GM23338 (cell line): ENCODE measurements around the gene TMEM135. TPM values are rescaled to one million over a fixed set of nuclear protein-coding genes. Genes with fewer than 3 reads are reported as not detected.

Experiments used
- ATAC-seq: fragments of 200-7000 bp; cut with Tn5 transposase; 3 replicates; pipeline ENCODE4 v1.9.1; 2020
- DNase-seq: peaks from one replicate; pipeline ENCODE4 v3.0.0-alpha.2; 2015; ENCODE audit warnings: low spot score
- H2AFZ ChIP-seq: fragments of 200-600 bp; sonication (generic); 2 replicates; pipeline ENCODE4 v1.8.0; 2016; ENCODE audit warnings: antibody characterized with exemption, mild to moderate bottlenecking, moderate library complexity
- H3F3A ChIP-seq: fragments of 200-600 bp; sonication (generic); replicated peaks from 2 replicates; pipeline ENCODE4 v1.8.0; 2017; ENCODE audit warnings: antibody characterized with exemption, mixed run types, low read depth
- H3K27ac ChIP-seq: fragments of 200-600 bp; sonication (generic); 2 replicates; pipeline ENCODE4 v1.6.1; 2016; ENCODE audit warnings: low read depth
- H3K27me3 ChIP-seq: fragments of 200-600 bp; sonication (generic); 2 replicates; pipeline ENCODE4 v1.8.0; 2016; ENCODE audit warnings: mild to moderate bottlenecking, mixed run types, moderate library complexity; ENCODE audit not compliant: insufficient read depth
- H3K36me3 ChIP-seq: fragments of 200-600 bp; sonication (generic); 2 replicates; pipeline ENCODE4 v1.8.0; 2016; ENCODE audit warnings: mild to moderate bottlenecking; ENCODE audit not compliant: insufficient read depth
- H3K4me1 ChIP-seq: fragments of 200-600 bp; sonication (generic); 2 replicates; pipeline ENCODE4 v1.8.0; 2016; ENCODE audit warnings: mild to moderate bottlenecking, moderate library complexity; ENCODE audit not compliant: insufficient read depth
- H3K4me2 ChIP-seq: fragments of 200-600 bp; sonication (generic); 2 replicates; pipeline ENCODE4 v1.7.1; 2017; ENCODE audit warnings: mixed run types
- H3K4me3 ChIP-seq: fragments of 200-600 bp; sonication (generic); 2 replicates; pipeline ENCODE4 v1.6.1; 2016; ENCODE audit warnings: mixed run types
- H3K79me2 ChIP-seq: fragments of 200-600 bp; sonication (generic); replicated peaks from 2 replicates; pipeline ENCODE4 v1.8.0; 2017; ENCODE audit warnings: mild to moderate bottlenecking; ENCODE audit not compliant: insufficient read depth
- H3K9me2 ChIP-seq: fragments of 200-600 bp; sonication (generic); 2 replicates; pipeline ENCODE4 v1.8.0; 2017; ENCODE audit not compliant: insufficient read depth
- H4K20me1 ChIP-seq: fragments of 200-600 bp; sonication (generic); replicated peaks from 2 replicates; pipeline ENCODE4 v1.8.0; 2017; ENCODE audit warnings: mild to moderate bottlenecking; ENCODE audit not compliant: insufficient read depth
- H3K27ac Mint-ChIP-seq: 2 replicates; pipeline ENCODE4 v1.8.0; 2020; ENCODE audit warnings: inconsistent platforms, mild to moderate bottlenecking, moderate library complexity, mixed read lengths
- H3K27me3 Mint-ChIP-seq: 3 replicates; pipeline ENCODE4 v1.8.0; 2022; ENCODE audit warnings: low read depth, mild to moderate bottlenecking, moderate library complexity, mixed read lengths, inconsistent platforms; ENCODE audit not compliant: insufficient read depth, poor library complexity
- H3K36me3 Mint-ChIP-seq: 3 replicates; pipeline ENCODE4 v1.8.0; 2021; ENCODE audit warnings: low read depth, mild to moderate bottlenecking, inconsistent platforms, moderate library complexity, mixed read lengths
- H3K4me1 Mint-ChIP-seq: 3 replicates; pipeline ENCODE4 v1.8.0; 2020; ENCODE audit warnings: mild to moderate bottlenecking, inconsistent platforms, mixed read lengths
- H3K4me3 Mint-ChIP-seq: 3 replicates; pipeline ENCODE4 v1.8.0; 2021; ENCODE audit warnings: moderate library complexity, mild to moderate bottlenecking, inconsistent platforms, mixed read lengths
- H3K9me3 Mint-ChIP-seq: 3 replicates; pipeline ENCODE4 v1.8.0; 2020; ENCODE audit warnings: moderate library complexity, mild to moderate bottlenecking, inconsistent platforms, mixed read lengths
- CREB1 ChIP-seq: fragments of 250-450 bp; sonication (Bioruptor Pico); IDR thresholded peaks from 2 replicates; pipeline ENCODE4 v1.5.0; 2020; ENCODE audit warnings: low read depth, mild to moderate bottlenecking, moderate library complexity
- EZH2 ChIP-seq: fragments of 200-600 bp; sonication (generic); IDR thresholded peaks from one replicate; pipeline ENCODE4 v1.8.0; 2017; ENCODE audit warnings: antibody characterized with exemption, mild to moderate bottlenecking, low read depth; ENCODE audit not compliant: unreplicated experiment
- EZH2phosphoT487 ChIP-seq: fragments of 200-600 bp; sonication (generic); IDR thresholded peaks from one replicate; pipeline ENCODE4 v1.8.1; 2018; ENCODE audit warnings: antibody characterized with exemption; ENCODE audit not compliant: unreplicated experiment
- JUNB ChIP-seq: IDR thresholded peaks from one replicate; pipeline ENCODE4 v1.6.1; 2016; ENCODE audit warnings: antibody characterized with exemption; ENCODE audit not compliant: unreplicated experiment
- NANOG ChIP-seq: IDR thresholded peaks from 2 replicates; pipeline ENCODE4 v1.6.1; 2016; ENCODE audit warnings: antibody characterized with exemption, borderline replicate concordance
- POLR2AphosphoS5 ChIP-seq: IDR thresholded peaks from 2 replicates; pipeline ENCODE4 v1.6.1; 2016; ENCODE audit warnings: antibody characterized with exemption, low read depth
- ZNF114 ChIP-seq: fragments of 250-450 bp; sonication (Bioruptor Pico); IDR thresholded peaks from 2 replicates; pipeline ENCODE4 v1.5.0; 2020; ENCODE audit warnings: mild to moderate bottlenecking, moderate library complexity
- ZNF331 ChIP-seq: fragments of 250-450 bp; sonication (Bioruptor Pico); IDR thresholded peaks from 2 replicates; pipeline ENCODE4 v1.5.0; 2020; ENCODE audit warnings: low read depth, mild to moderate bottlenecking, moderate library complexity
- polyA plus RNA-seq: library from polyadenylated mRNA; unstranded; fragments of >200 nt; fragmentation: Nextera tagmentation; extraction: Ambion mirVana; gene quantifications from 2 replicates; pipeline ENCODE4 v1.2.1, GENCODE V29; 2016
- total RNA-seq: library from RNA; depleted of rRNA; stranded (reverse); fragments of >200 nt; shearing (Covaris generic); gene quantifications from 2 replicates; pipeline ENCODE4 v1.2.3, GENCODE V29; 2014
- TF ChIP-seq, protein P1 (sequence below): IDR thresholded peaks from 2 replicates; pipeline ENCODE4 v1.6.1; 2016; ENCODE audit warnings: antibody characterized with exemption
- TF ChIP-seq, protein P2 (sequence below): IDR thresholded peaks from one replicate; pipeline ENCODE4 v1.6.1; 2018; ENCODE audit warnings: antibody characterized with exemption; ENCODE audit not compliant: unreplicated experiment

The TMEM135 gene
- total and polyA plus RNA-seq, 2 experiments from 2014 or later, result 23.4 to 49.9 TPM

DNA sequence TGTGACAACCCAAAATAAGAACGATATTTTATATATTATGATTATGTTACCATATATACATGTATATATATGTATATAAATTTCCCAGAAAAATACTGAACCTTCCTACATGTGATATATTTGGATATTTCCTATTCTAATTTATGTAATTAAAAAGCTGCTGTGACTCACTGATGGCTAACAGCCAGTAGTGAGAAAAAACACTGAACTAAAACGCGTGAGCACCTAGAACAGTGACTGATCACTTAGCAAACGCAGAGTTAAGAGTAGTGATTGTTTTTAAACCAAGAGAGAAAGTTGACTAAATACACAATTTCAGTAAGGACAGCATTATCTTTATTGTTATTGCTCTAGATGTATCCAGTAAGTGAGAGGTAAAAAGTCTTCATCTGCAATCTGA lies 213.8 kb downstream of the TMEM135 start:
- H3K4me1 ChIP-seq, result no peaks in the 10 kb centered on the region

DNA sequence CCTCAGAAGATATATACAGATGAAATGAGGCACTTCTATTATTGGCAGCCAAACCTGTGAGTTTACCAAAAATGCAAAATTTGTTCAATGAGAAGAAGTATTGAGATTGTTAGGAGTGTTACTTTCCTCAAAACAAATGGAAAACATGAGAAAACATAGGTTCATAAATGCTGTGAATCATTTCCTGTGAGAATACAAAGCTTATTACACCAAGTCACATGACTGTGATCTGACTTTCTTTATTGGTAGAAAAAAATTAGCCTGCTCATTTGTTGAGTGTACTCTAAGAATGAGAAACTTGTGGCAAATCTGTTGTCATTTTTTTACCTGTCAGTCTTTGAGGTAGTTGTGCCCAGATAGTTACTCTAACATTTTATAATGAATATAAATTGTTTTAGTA lies 215.1 kb downstream of the TMEM135 start:
- Mint-ChIP-seq H3K27me3 (no peaks in the 10 kb centered on the region), H3K9me3 (peaks cover 6% of the 10 kb centered on the region), H3K36me3 (peaks cover 9% of the 10 kb centered on the region), H3K4me1 (peaks cover 3% of the 10 kb centered on the region; the same call in 1 of the 3 replicates), H3K4me3 (no peak overlapping the region), H3K27ac (no peak overlapping the region)
- no peaks in the 10 kb centered on the region for H3K4me1 ChIP-seq
- no peak overlapping the region for H3K4me3 ChIP-seq
- no peaks in the 10 kb centered on the region for H4K20me1 ChIP-seq
- peaks cover 3% of the 10 kb centered on the region; the same call in 1 of the 2 replicates for H3K79me2 ChIP-seq
- H3K4me2 ChIP-seq, result no peak overlapping the region
- no peaks in the 10 kb centered on the region for H3F3A ChIP-seq
- no peak overlapping the region for H2AFZ ChIP-seq
- DNase-seq (no peak), ATAC-seq (no peak)
- no peak overlapping the region for H3K27ac ChIP-seq
- TF ChIP-seq NANOG (no peak), ZNF114 (no peak), CREB1 (CRISPR knock-in tag) (no peak)
- H3K27me3 ChIP-seq, result no peaks in the 10 kb centered on the region
- H3K9me2 ChIP-seq, result no peaks in the 10 kb centered on the region
- no peaks in the 10 kb centered on the region for H3K36me3 ChIP-seq

More for the DNA sequence above, 213.8 kb downstream of the TMEM135 start:
- Histone ChIP-seq H4K20me1 (no peaks in the 10 kb centered on the region), H3K4me2 (no peak overlapping the region), H3K4me3 (no peak overlapping the region), H2AFZ (no peak overlapping the region), H3F3A (no peaks in the 10 kb centered on the region), H3K27me3 (no peaks in the 10 kb centered on the region), H3K79me2 (peaks cover 3% of the 10 kb centered on the region; the same call in 1 of the 2 replicates), H3K27ac (no peak overlapping the region), H3K36me3 (no peaks in the 10 kb centered on the region), H3K9me2 (no peaks in the 10 kb centered on the region)
- Mint-ChIP-seq H3K9me3 (peaks cover 18% of the 10 kb centered on the region), H3K27me3 (no peaks in the 10 kb centered on the region), H3K36me3 (peaks cover 20% of the 10 kb centered on the region), H3K4me3 (no peak overlapping the region), H3K4me1 (peaks cover 3% of the 10 kb centered on the region; the same call in 1 of the 3 replicates), H3K27ac (no peak overlapping the region)
- ATAC-seq, result no peak
- TF ChIP-seq, protein P1, sequence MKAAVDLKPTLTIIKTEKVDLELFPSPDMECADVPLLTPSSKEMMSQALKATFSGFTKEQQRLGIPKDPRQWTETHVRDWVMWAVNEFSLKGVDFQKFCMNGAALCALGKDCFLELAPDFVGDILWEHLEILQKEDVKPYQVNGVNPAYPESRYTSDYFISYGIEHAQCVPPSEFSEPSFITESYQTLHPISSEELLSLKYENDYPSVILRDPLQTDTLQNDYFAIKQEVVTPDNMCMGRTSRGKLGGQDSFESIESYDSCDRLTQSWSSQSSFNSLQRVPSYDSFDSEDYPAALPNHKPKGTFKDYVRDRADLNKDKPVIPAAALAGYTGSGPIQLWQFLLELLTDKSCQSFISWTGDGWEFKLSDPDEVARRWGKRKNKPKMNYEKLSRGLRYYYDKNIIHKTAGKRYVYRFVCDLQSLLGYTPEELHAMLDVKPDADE, result no peak
- TF ChIP-seq EZH2phosphoT487 (no peak), JUNB (no peak), ZNF331 (CRISPR knock-in tag) (no peak), EZH2 (no peak), POLR2AphosphoS5 (no peak)
- TF ChIP-seq, protein P2, sequence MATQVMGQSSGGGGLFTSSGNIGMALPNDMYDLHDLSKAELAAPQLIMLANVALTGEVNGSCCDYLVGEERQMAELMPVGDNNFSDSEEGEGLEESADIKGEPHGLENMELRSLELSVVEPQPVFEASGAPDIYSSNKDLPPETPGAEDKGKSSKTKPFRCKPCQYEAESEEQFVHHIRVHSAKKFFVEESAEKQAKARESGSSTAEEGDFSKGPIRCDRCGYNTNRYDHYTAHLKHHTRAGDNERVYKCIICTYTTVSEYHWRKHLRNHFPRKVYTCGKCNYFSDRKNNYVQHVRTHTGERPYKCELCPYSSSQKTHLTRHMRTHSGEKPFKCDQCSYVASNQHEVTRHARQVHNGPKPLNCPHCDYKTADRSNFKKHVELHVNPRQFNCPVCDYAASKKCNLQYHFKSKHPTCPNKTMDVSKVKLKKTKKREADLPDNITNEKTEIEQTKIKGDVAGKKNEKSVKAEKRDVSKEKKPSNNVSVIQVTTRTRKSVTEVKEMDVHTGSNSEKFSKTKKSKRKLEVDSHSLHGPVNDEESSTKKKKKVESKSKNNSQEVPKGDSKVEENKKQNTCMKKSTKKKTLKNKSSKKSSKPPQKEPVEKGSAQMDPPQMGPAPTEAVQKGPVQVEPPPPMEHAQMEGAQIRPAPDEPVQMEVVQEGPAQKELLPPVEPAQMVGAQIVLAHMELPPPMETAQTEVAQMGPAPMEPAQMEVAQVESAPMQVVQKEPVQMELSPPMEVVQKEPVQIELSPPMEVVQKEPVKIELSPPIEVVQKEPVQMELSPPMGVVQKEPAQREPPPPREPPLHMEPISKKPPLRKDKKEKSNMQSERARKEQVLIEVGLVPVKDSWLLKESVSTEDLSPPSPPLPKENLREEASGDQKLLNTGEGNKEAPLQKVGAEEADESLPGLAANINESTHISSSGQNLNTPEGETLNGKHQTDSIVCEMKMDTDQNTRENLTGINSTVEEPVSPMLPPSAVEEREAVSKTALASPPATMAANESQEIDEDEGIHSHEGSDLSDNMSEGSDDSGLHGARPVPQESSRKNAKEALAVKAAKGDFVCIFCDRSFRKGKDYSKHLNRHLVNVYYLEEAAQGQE, result no peak
- no peak for DNase-seq
